GM12891 (cell line): Measurements from ENCODE around the gene EFEMP2.

Source experiments
- PAX5 ChIP-seq: IDR thresholded peaks from 2 replicates; pipeline ENCODE4 v1.6.1; 2011; ENCODE audit warnings: low read length, moderate library complexity, mild to moderate bottlenecking; ENCODE audit not compliant: insufficient read depth, severe bottlenecking
- POLR2A ChIP-seq: IDR thresholded peaks from 2 replicates; pipeline ENCODE4 v1.6.1; 2011; ENCODE audit warnings: low read depth, low read length, control low read depth
- POLR2AphosphoS5 ChIP-seq: IDR thresholded peaks from 2 replicates; pipeline ENCODE4 v1.6.1; 2011; ENCODE audit warnings: low read depth, low read length, control low read depth
- POU2F2 ChIP-seq: IDR thresholded peaks from 2 replicates; pipeline ENCODE4 v1.6.1; 2011; ENCODE audit warnings: low read depth, mild to moderate bottlenecking, control low read depth, low read length, moderate library complexity
- SPI1 ChIP-seq: IDR thresholded peaks from 2 replicates; pipeline ENCODE4 v1.6.1; 2011; ENCODE audit warnings: low read depth, low read length, control low read depth
- TAF1 ChIP-seq: IDR thresholded peaks from 2 replicates; pipeline ENCODE4 v1.6.1; 2011; ENCODE audit warnings: low read depth, low read length, control low read depth

- no peak for TF ChIP-seq POLR2AphosphoS5
- no peak for TF ChIP-seq POLR2A
- TF ChIP-seq TAF1, result no peak
- TF ChIP-seq SPI1, result no peak
- TF ChIP-seq POU2F2, result no peak
- TF ChIP-seq PAX5, result no peak
Measured at GRCh38 chr11:65903068-65903481, 30.5 kb upstream of the EFEMP2 start.
